Neural progenitor cell (in vitro differentiated cells): ENCODE measurements around the gene MACROD1.

Experiments used
- EZH2phosphoT487 ChIP-seq: fragments of 200-600 bp; sonication (generic); IDR thresholded peaks from 2 replicates; pipeline ENCODE4 v1.6.1; 2017; ENCODE audit warnings: antibody characterized with exemption
- TF ChIP-seq, protein P1 (sequence below): fragments of 200-600 bp; sonication (generic); IDR thresholded peaks from 2 replicates; pipeline ENCODE4 v1.5.1; 2017; ENCODE audit warnings: antibody characterized with exemption, mild to moderate bottlenecking

- TF ChIP-seq, protein P1, sequence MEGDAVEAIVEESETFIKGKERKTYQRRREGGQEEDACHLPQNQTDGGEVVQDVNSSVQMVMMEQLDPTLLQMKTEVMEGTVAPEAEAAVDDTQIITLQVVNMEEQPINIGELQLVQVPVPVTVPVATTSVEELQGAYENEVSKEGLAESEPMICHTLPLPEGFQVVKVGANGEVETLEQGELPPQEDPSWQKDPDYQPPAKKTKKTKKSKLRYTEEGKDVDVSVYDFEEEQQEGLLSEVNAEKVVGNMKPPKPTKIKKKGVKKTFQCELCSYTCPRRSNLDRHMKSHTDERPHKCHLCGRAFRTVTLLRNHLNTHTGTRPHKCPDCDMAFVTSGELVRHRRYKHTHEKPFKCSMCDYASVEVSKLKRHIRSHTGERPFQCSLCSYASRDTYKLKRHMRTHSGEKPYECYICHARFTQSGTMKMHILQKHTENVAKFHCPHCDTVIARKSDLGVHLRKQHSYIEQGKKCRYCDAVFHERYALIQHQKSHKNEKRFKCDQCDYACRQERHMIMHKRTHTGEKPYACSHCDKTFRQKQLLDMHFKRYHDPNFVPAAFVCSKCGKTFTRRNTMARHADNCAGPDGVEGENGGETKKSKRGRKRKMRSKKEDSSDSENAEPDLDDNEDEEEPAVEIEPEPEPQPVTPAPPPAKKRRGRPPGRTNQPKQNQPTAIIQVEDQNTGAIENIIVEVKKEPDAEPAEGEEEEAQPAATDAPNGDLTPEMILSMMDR: no peak
- TF ChIP-seq EZH2phosphoT487: no peak
Observed at GRCh38 chr11:64186492-64187165, 20.7 kb upstream of the MACROD1 start.
